NT2/D1 (cell line): ENCODE measurements around the gene FRMD4B.

Experiments used
- SUZ12 ChIP-seq: IDR thresholded peaks from 2 replicates; pipeline ENCODE4 v1.6.1; 2011; ENCODE audit not compliant: insufficient read length, insufficient read depth; ENCODE audit errors: extremely low read depth
- YY1 ChIP-seq: IDR thresholded peaks from 2 replicates; pipeline ENCODE4 v1.6.1; 2011; ENCODE audit not compliant: insufficient read length, insufficient read depth
- ZNF274 ChIP-seq: IDR thresholded peaks from 2 replicates; pipeline ENCODE4 v1.6.1; 2011; ENCODE audit warnings: mild to moderate bottlenecking, low read depth, low read length

GRCh38 chr3:69271098-69271497 lies 114.8 kb downstream of the FRMD4B start:
- TF ChIP-seq YY1 (no peak), ZNF274 (no peak), SUZ12 (no peak)
